CD14-positive monocyte (primary cell): Measurements from ENCODE around the gene HINT3. TPM values are rescaled to one million over a fixed set of nuclear protein-coding genes. Genes with fewer than 3 reads are reported as not detected.
"Not testable (repeated sequence)": the region's sequence is repeated elsewhere in the genome, so short reads cannot be mapped to it uniquely, and the experiment has no call there.

Experiments used
- DNase-seq, 3 donors: peaks; one replicate each; pipeline ENCODE4 v3.0.0-alpha.2; 2011 to 2022
- H2AFZ ChIP-seq: 2 replicates; pipeline ENCODE4 v1.6.0; 2012; ENCODE audit warnings: mild to moderate bottlenecking, low read depth, low read length, inconsistent platforms; ENCODE audit not compliant: insufficient read depth, poor library complexity, severe bottlenecking
- H3K27ac ChIP-seq, 2 donors: 1 replicate in 1 of 2; 2 replicates in 1 of 2; pipeline ENCODE4 v1.5.1; 2012 to 2013; ENCODE audit warnings: low read length in 2 of 2, control low read depth in 1 of 2, inconsistent platforms in 1 of 2, low read depth in 1 of 2, mild to moderate bottlenecking in 1 of 2
- H3K27me3 ChIP-seq, 2 donors: one replicate each; pipeline versions ENCODE4 v1.6.0 to v1.6.1; 2011 to 2013; ENCODE audit warnings: low read length in 2 of 2; ENCODE audit not compliant: control insufficient read depth in 2 of 2, insufficient read depth in 2 of 2
- H3K36me3 ChIP-seq, 2 donors: replicated peaks in 1 of 2; 1 replicate in 1 of 2; 2 replicates in 1 of 2; pipeline versions ENCODE4 v1.5.1 to v1.6.1; 2012 to 2013; ENCODE audit warnings: low read length in 2 of 2, control low read depth in 1 of 2, inconsistent platforms in 1 of 2, mild to moderate bottlenecking in 1 of 2; ENCODE audit not compliant: insufficient read depth in 2 of 2, control insufficient read depth in 1 of 2
- H3K4me1 ChIP-seq, 2 donors: 1 replicate in 1 of 2; 2 replicates in 1 of 2; pipeline versions ENCODE4 v1.5.1 to v1.6.1; 2012 to 2013; ENCODE audit warnings: low read length in 2 of 2, control low read depth in 1 of 2, inconsistent platforms in 1 of 2, mild to moderate bottlenecking in 1 of 2, moderate library complexity in 1 of 2; ENCODE audit not compliant: insufficient read depth in 2 of 2, control insufficient read depth in 1 of 2
- H3K4me2 ChIP-seq: replicated peaks from 2 replicates; pipeline ENCODE3; 2012; ENCODE audit warnings: low read length, moderate library complexity, mild to moderate bottlenecking; ENCODE audit not compliant: poor library complexity, severe bottlenecking; ENCODE audit errors: extremely low read depth
- H3K4me3 ChIP-seq, 3 experiments: fragments of 200-600 bp in 1 of 3; sonication (generic) in 1 of 3; replicated peaks in 1 of 3; 1 replicate in 2 of 3; 2 replicates in 1 of 3; pipeline ENCODE4 v1.5.1; 2011 to 2013; ENCODE audit warnings: low read length in 3 of 3, mild to moderate bottlenecking in 3 of 3, control low read depth in 2 of 3, low read depth in 2 of 3, inconsistent platforms in 1 of 3, moderate library complexity in 1 of 3
- H3K79me2 ChIP-seq: 2 replicates; pipeline ENCODE4 v1.6.0; 2012; ENCODE audit warnings: mild to moderate bottlenecking, control low read depth, inconsistent platforms, low read length, moderate library complexity; ENCODE audit not compliant: insufficient read depth
- H3K9ac ChIP-seq: 2 replicates; pipeline ENCODE4 v1.6.0; 2017; ENCODE audit warnings: low read length, mild to moderate bottlenecking; ENCODE audit not compliant: insufficient read depth, poor library complexity, severe bottlenecking
- H3K9me3 ChIP-seq, 2 donors: replicated peaks in 1 of 2; 1 replicate in 1 of 2; 2 replicates in 1 of 2; pipeline versions ENCODE4 v1.5.1 to v1.6.1; 2012 to 2013; ENCODE audit warnings: low read length in 2 of 2, control low read depth in 1 of 2; ENCODE audit not compliant: control insufficient read depth in 1 of 2, insufficient read depth in 1 of 2
- H4K20me1 ChIP-seq: 2 replicates; pipeline ENCODE4 v1.6.0; 2012; ENCODE audit warnings: mild to moderate bottlenecking, low read length, control low read depth, moderate library complexity; ENCODE audit not compliant: insufficient read depth
- H3K27ac Mint-ChIP-seq, 7 donors: one replicate each; pipeline ENCODE4 v1.8.0; 2020; ENCODE audit warnings: mild to moderate bottlenecking in 7 of 7, mixed read lengths in 7 of 7, moderate library complexity in 6 of 7, inconsistent platforms in 2 of 7
- H3K27me3 Mint-ChIP-seq, 3 donors: one replicate each; pipeline ENCODE4 v1.8.0; 2021 to 2022; ENCODE audit warnings: low read depth in 3 of 3, mild to moderate bottlenecking in 3 of 3, mixed read lengths in 3 of 3, moderate library complexity in 3 of 3, inconsistent platforms in 1 of 3
- H3K36me3 Mint-ChIP-seq, 2 donors: one replicate each; pipeline ENCODE4 v1.8.0; 2020; ENCODE audit warnings: mixed read lengths in 2 of 2, inconsistent platforms in 1 of 2, mild to moderate bottlenecking in 1 of 2
- H3K4me1 Mint-ChIP-seq: one replicate; pipeline ENCODE4 v1.8.0; 2020; ENCODE audit warnings: mild to moderate bottlenecking, mixed read lengths
- H3K4me3 Mint-ChIP-seq, 2 donors: one replicate each; pipeline ENCODE4 v1.8.0; 2020; ENCODE audit warnings: mild to moderate bottlenecking in 2 of 2, mixed read lengths in 2 of 2, moderate library complexity in 1 of 2
- H3K9me3 Mint-ChIP-seq, 7 donors: one replicate each; pipeline ENCODE4 v1.8.0; 2020 to 2022; ENCODE audit warnings: mixed read lengths in 7 of 7, mild to moderate bottlenecking in 6 of 7, moderate library complexity in 6 of 7, inconsistent platforms in 2 of 7
- CTCF ChIP-seq: fragments of 200-600 bp; IDR thresholded peaks from one replicate; pipeline ENCODE4 v1.8.0; 2022; ENCODE audit warnings: antibody characterized with exemption, mild to moderate bottlenecking
- WGBS: methylation state at CpG from one replicate; pipeline ENCODE4 v1.1.5; 2013; ENCODE audit warnings: missing lambda C conversion rate; ENCODE audit not compliant: insufficient coverage; 5-methylcytosine and 5-hydroxymethylcytosine counted together
- intact Hi-C, 2 donors: fragments of 100-400 bp; cut with micrococcal nuclease; formaldehyde crosslinking; loops; one replicate each; pipeline versions ENCODE4 v1.15.0 to v1.15.1; 2023
- polyA plus RNA-seq, 3 donors: library from polyadenylated mRNA; depleted of rRNA in 1 of 3; unstranded in 2 of 3; stranded (reverse) in 1 of 3; fragments of 300-500 nt in 2 of 3; fragments of >200 nt in 1 of 3; fragmentation: Illumina TruSeq in 2 of 3; gene quantifications; 1 replicate in 2 of 3; 2 replicates in 1 of 3; pipeline ENCODE4 v1.2.3, GENCODE V29; 2012 to 2021

Gene HINT3
- polyA plus RNA-seq, 3 donors = 5.3 to 18.0 (median 12.3) TPM

GRCh38 chr6:125912430-125912829 is 44.1 kb upstream of the HINT3 start:
- not testable (repeated sequence) for H3K27me3 Mint-ChIP-seq, H2AFZ ChIP-seq, H3K9me3 Mint-ChIP-seq

GRCh38 chr6:125913145-125913544 is 43.4 kb upstream of the HINT3 start:
- WGBS = no CpG with 5 or more reads among the region's 1 CpG
- no peak overlapping the region for H3K27ac Mint-ChIP-seq
- DNase-seq = no peak

More at GRCh38 chr6:125912430-125912829, 44.1 kb upstream of the HINT3 start:
- H3K27me3 ChIP-seq, H3K27ac Mint-ChIP-seq, H3K9ac ChIP-seq, DNase-seq, H4K20me1 ChIP-seq, intact Hi-C loops, H3K27ac ChIP-seq, H3K79me2 ChIP-seq, H3K9me3 ChIP-seq, H3K4me2 ChIP-seq, H3K4me3 Mint-ChIP-seq, H3K4me3 ChIP-seq: not testable (repeated sequence)
- H3K36me3 Mint-ChIP-seq = peaks cover 27 to 31% of the 10 kb centered on the region in 2 donors
- Histone ChIP-seq H3K4me1 (peaks cover 25 to 34% of the 10 kb centered on the region in 2 donors), H3K36me3 (peaks cover 9 to 36% of the 10 kb centered on the region in 2 donors)
- H3K4me1 Mint-ChIP-seq = peaks cover 40% of the 10 kb centered on the region
- WGBS = 90% methylated on average over 2 of the region's 2 CpGs

More at GRCh38 chr6:125913145-125913544, 43.4 kb upstream of the HINT3 start:
- Histone ChIP-seq H3K79me2 (no peaks in the 10 kb centered on the region), H3K4me1 (peaks cover 25 to 36% of the 10 kb centered on the region in 2 donors), H4K20me1 (no peaks in the 10 kb centered on the region), H3K36me3 (peaks cover 9 to 37% of the 10 kb centered on the region in 2 donors), H3K27ac (no peak overlapping the region), H2AFZ (no peak overlapping the region), H3K27me3 (no peaks in the 10 kb centered on the region), H3K9me3 (no peaks in the 10 kb centered on the region), H3K4me3 (no peak overlapping the region), H3K4me2 (no peak overlapping the region), H3K9ac (no peak overlapping the region)
- Mint-ChIP-seq H3K4me1 (peaks cover 41% of the 10 kb centered on the region), H3K4me3 (no peak overlapping the region), H3K27me3 (no peaks in the 10 kb centered on the region), H3K36me3 (peaks cover 32 to 34% of the 10 kb centered on the region in 2 donors), H3K9me3 (peaks cover 0 to 3% (median 0%) of the 10 kb centered on the region in 7 donors)
- TF ChIP-seq CTCF = no peak
- intact Hi-C loops = no loop called here
